Upper lobe of right lung (tissue), 1 donor: ENCODE measurements around the gene TMEM222. TPM values are rescaled to one million over a fixed set of nuclear protein-coding genes. Genes with fewer than 3 reads are reported as not detected.
"Not testable (repeated sequence)": the region's sequence is repeated elsewhere in the genome, so short reads cannot be mapped to it uniquely, and the experiment has no call there.

ENCODE experiments used
- ATAC-seq: fragments of 200-7000 bp; cut with Tn5 transposase; one replicate; pipeline ENCODE4 v1.9.1; 2020; ENCODE audit warnings: mild to moderate bottlenecking, moderate library complexity
- DNase-seq: peaks from one replicate; pipeline ENCODE4 v3.0.0-alpha.2; 2020
- H3K27ac ChIP-seq: fragments of 200-600 bp; one replicate; pipeline ENCODE4 v1.8.0; 2022
- H3K27me3 ChIP-seq: fragments of 200-600 bp; one replicate; pipeline ENCODE4 v1.8.0; 2022; ENCODE audit warnings: mild to moderate bottlenecking
- H3K36me3 ChIP-seq: fragments of 200-600 bp; one replicate; pipeline ENCODE4 v1.8.0; 2022
- H3K4me1 ChIP-seq: fragments of 200-600 bp; one replicate; pipeline ENCODE4 v1.8.0; 2022
- H3K4me3 ChIP-seq: fragments of 200-600 bp; one replicate; pipeline ENCODE4 v1.8.0; 2022; ENCODE audit warnings: mild to moderate bottlenecking
- H3K9me3 ChIP-seq: fragments of 200-600 bp; one replicate; pipeline ENCODE4 v1.8.0; 2022
- intact Hi-C: fragments of 100-400 bp; cut with DNase I; formaldehyde crosslinking; loops from one replicate; pipeline ENCODE4 v1.11.0; 2022
- total RNA-seq: library from RNA; stranded (reverse); fragmentation: NEBNext Ultra II Directional; extraction: Animal tissue kit (Norgen Biotek cat#: 25700); gene quantifications from one replicate; pipeline ENCODE4 v1.2.1, GENCODE V29; 2021
- TF ChIP-seq, protein P1 (sequence below): fragments of 200-600 bp; IDR thresholded peaks from one replicate; pipeline ENCODE4 v1.8.0; 2022; ENCODE audit warnings: antibody characterized with exemption
- donor health status: DM: no; HTN: yes; CAD: no; lungs with severe emphysema.

Gene TMEM222
- total RNA-seq, 1 donor from 2014 or later: 36.7 TPM

DNA sequence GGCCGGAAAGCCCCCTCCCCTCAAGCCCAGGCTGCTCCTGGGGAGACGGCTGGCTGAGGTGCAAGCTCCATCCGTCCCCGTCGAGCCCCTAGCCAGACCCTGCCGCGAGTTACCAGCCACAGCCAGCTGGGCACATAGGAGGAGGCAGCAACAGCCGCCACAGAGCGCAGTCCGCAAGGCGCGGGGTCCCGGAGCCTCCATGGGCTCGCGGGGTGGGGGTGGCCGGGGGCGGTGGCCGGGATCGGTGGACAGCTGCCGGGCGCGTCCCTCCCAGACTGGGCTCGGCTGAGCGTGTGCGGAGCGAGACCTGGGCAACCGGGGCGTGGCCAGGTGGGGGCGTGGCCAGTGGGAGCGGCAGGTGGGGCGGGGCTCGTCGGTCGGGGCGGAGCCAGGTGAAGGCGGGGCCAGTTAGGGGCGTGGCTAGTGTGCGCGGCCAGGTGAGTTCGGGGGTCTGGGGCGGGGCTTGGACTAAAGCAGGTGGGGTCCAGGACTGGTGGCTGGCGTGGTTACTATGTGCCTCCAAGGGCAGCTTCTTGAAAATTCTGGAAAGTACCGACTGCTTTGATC is 61.2 kb downstream of the TMEM222 start, which contains the start of gene CD164L2:
Gene CD164L2, minus strand, starts transcription at position 295 of the 567 bp plus-strand sequence. Its CDS starts 94 bp downstream, at position 201.
- peak within 1 kb of the TSS; percentile 19 for H3K4me3 ChIP-seq
- no peak within 1 kb of the TSS for H3K27ac ChIP-seq
- TF ChIP-seq, protein P1, sequence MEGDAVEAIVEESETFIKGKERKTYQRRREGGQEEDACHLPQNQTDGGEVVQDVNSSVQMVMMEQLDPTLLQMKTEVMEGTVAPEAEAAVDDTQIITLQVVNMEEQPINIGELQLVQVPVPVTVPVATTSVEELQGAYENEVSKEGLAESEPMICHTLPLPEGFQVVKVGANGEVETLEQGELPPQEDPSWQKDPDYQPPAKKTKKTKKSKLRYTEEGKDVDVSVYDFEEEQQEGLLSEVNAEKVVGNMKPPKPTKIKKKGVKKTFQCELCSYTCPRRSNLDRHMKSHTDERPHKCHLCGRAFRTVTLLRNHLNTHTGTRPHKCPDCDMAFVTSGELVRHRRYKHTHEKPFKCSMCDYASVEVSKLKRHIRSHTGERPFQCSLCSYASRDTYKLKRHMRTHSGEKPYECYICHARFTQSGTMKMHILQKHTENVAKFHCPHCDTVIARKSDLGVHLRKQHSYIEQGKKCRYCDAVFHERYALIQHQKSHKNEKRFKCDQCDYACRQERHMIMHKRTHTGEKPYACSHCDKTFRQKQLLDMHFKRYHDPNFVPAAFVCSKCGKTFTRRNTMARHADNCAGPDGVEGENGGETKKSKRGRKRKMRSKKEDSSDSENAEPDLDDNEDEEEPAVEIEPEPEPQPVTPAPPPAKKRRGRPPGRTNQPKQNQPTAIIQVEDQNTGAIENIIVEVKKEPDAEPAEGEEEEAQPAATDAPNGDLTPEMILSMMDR: no peak
- H3K27me3 ChIP-seq: no peaks in the 10 kb centered on the region
- peak; percentile 92 for ATAC-seq
- peak; percentile 90 for DNase-seq
- no peaks in the 10 kb centered on the region for H3K9me3 ChIP-seq
- H3K4me1 ChIP-seq: peaks cover 11% of the 10 kb centered on the region
- H3K36me3 ChIP-seq: no peaks in the 10 kb centered on the region
- intact Hi-C loops: no loop called here

DNA sequence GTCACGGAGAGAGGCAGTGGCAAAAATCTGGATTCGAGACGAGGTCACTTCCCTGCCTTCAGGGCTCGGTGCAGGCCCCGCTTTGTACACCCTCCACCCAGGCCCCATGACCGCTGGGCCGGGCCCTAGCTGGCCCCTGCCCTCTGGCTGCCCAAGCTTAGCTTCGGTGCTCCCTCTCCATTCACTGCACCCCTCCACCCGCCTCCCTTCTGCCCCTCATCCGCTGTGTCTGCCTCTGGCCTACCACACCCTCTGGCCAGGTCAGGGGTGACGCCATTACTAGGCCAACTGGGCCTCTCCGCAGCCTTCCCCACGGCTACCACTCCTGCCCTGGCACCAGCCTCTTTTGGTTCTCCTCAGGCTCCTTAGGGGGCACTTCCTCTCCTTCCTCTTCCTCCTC is 61.7 kb downstream of the TMEM222 start:
- intact Hi-C loops: no loop called here
- H3K27me3 ChIP-seq: no peaks in the 10 kb centered on the region
- peaks cover 11% of the 10 kb centered on the region for H3K4me1 ChIP-seq
- no peak overlapping the region for H3K4me3 ChIP-seq
- TF ChIP-seq, protein P1: no peak
- H3K9me3 ChIP-seq: no peaks in the 10 kb centered on the region
- no peaks in the 10 kb centered on the region for H3K36me3 ChIP-seq
- no peak overlapping the region for H3K27ac ChIP-seq
- ATAC-seq (no peak), DNase-seq (no peak)

DNA sequence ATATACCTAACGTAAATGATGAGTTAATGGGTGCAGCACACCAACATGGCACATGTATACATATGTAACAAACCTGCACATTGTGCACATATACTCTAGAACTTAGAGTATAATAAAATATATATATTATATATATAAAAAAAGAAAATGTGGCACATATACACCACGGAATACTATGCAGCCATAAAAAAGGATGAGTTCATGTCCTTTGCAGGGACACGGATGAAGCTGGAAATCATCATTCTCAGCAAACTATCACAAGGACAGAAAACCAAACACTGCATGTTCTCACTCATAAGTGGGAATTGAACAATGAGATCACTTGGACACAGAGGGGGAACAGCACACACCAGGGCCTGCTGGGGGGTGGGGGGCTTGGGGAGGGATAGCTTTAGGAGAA is 62.8 kb downstream of the TMEM222 start:
- peaks cover 11% of the 10 kb centered on the region for H3K4me1 ChIP-seq
- ATAC-seq, H3K27me3 ChIP-seq, H3K36me3 ChIP-seq, H3K9me3 ChIP-seq, DNase-seq, H3K4me3 ChIP-seq, H3K27ac ChIP-seq, intact Hi-C loops: not testable (repeated sequence)

Other genes with a start within 250 kb of the TMEM222 start
- gene SLC9A1, start 167.0 kb upstream of the TMEM222 start, total RNA-seq: 62.4 TPM
- 44.1 TPM for gene WDTC1, start 87.5 kb upstream of the TMEM222 start, total RNA-seq
- gene SYTL1, start 19.9 kb downstream of the TMEM222 start, total RNA-seq: 30.6 TPM
- 144 TPM for gene MAP3K6, start 44.8 kb downstream of the TMEM222 start, total RNA-seq
- 826 TPM for gene FCN3, start 52.7 kb downstream of the TMEM222 start, total RNA-seq
- 1.2 TPM for gene CD164L2, start 61.2 kb downstream of the TMEM222 start, total RNA-seq
- gene GPR3, start 70.5 kb downstream of the TMEM222 start, total RNA-seq: 0.90 TPM
- gene WASF2, start 168.0 kb downstream of the TMEM222 start, total RNA-seq: 156 TPM